ENCODE data around the gene CKAP5.
"Not testable (repeated sequence)": the region's sequence is repeated elsewhere in the genome, so short reads cannot be mapped to it uniquely, and the experiment has no call there.

CKAP5 gene

GRCh38 chr11:46855167-46855566 lies 9.1 kb upstream of the CKAP5 start:
- DNase-seq (ENCODE audit: low read depth): no peak

- no peak for DNase-seq (ENCODE audit: low read depth)
Observed at GRCh38 chr11:46850829-46851380, 4.8 kb upstream of the CKAP5 start.

DNA sequence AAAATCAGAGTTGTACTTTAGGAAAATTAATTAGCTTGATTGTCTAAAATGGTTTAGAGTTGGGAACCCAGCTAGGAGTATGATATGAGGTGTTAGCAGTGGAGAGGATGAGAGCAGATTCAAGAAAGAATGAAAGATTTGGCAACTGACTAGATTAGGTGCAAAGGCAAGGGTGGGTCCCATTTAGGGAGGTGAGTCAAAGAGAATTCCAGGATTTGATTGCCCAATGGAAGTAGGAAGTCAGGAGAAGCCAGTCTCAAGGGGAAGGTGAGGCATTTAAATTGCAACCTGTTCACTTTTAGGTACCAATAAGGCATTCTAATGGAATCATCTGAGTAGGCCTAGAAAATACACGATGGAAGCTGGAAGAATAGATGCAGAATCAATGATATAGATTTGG lies 3.6 kb upstream of the CKAP5 start:
- no peak for DNase-seq (ENCODE audit: low read depth)

GRCh38 chr11:46846510-46846830 lies 390 bp upstream of the CKAP5 start:
- no peak for DNase-seq (ENCODE audit: low read depth)

GRCh38 chr11:46845440-46845739 lies 690 bp downstream of the CKAP5 start:
- no peak for DNase-seq (ENCODE audit: low read depth)

- no peak for DNase-seq (ENCODE audit: low read depth)
Observed at GRCh38 chr11:46840116-46840515, 6.0 kb downstream of the CKAP5 start.

DNA sequence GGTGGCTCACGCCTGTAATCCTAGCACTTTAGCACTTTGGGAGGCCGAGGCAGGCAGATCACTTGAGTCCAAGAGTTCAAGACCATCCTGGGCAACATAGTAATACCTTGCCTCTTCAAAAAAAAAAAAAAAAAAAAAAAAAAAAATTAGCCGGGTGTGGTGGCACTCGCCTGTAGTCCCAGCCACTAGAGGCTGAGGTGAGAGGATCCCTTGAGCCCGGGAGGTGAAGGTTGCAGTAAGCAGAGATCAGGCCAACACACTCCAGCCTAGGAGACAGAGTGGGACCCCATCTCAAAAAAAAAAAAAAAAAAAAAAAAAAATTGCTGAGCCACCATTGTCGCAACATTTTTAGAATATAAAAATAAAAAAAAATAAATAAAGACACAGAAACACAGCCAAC lies 7.6 kb downstream of the CKAP5 start:
- DNase-seq (ENCODE audit: low read depth): no peak

DNA sequence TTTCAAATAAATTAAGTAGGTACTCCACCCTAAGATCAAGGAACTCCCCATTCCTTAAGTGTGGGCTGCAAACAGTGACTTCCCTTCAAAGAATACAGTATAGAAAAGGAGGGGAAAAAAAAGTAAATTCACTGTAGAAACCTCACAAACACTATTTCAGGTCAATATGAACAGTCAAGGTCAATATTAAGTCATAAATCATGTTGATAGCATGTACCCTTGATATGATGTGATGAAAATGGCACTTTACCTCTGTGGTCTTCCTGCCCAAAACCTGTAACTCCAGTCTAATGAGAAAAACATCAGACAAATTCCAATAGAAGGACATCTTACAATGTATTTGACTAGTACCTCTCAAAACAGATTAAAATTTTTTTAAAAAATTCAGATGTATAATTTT lies 8.2 kb downstream of the CKAP5 start:
- no peak for DNase-seq (ENCODE audit: low read depth)

- DNase-seq (ENCODE audit: low read depth): no peak
Observed at GRCh38 chr11:46836870-46837269, 9.2 kb downstream of the CKAP5 start.

GRCh38 chr11:46836431-46836830 lies 9.6 kb downstream of the CKAP5 start:
- no peak for DNase-seq (ENCODE audit: low read depth)

DNA sequence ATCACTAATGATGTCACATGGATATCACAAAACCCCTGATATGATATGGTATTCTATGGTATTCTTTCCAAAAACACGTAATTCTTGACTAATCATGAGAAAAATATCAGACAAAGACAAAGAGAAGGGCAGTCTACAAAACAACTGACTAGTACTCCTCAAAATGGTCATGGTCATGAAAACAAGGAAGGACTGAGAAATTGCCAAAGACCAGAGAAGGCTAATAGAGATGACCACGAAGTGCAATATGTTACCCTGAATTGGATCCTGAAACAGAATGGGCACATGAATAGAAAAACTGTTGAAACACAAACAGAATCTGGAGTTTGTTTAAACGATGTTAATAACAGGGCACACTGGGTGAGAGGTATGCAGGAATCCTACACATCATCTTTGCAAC lies 10.2 kb downstream of the CKAP5 start:
- no peak for DNase-seq (ENCODE audit: low read depth)

- DNase-seq (ENCODE audit: low read depth): no peak
Observed at GRCh38 chr11:46834821-46835220, 11.3 kb downstream of the CKAP5 start.

- DNase-seq (ENCODE audit: low read depth): no peak
Observed at GRCh38 chr11:46832511-46833214, 13.4 kb downstream of the CKAP5 start.

DNA sequence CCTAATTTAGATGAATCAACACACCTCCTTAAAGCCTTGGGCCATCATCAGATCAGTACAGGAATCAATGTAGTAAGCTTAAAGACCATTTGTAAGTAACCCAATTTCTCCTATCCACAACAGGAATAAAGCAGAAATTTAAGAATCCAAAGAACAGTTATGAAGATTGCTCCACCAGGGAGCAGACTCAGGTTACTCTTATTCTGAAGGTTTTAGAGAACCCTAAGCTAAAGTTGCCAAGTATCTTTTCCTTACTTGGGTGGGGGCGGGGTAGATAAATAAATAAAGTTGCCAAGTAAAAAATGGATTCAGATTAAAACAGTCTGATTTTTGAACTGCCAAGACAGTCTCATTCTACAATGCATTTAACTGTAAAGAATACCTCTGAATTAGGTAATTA lies 18.1 kb downstream of the CKAP5 start:
- no peak for DNase-seq (ENCODE audit: low read depth)

DNA sequence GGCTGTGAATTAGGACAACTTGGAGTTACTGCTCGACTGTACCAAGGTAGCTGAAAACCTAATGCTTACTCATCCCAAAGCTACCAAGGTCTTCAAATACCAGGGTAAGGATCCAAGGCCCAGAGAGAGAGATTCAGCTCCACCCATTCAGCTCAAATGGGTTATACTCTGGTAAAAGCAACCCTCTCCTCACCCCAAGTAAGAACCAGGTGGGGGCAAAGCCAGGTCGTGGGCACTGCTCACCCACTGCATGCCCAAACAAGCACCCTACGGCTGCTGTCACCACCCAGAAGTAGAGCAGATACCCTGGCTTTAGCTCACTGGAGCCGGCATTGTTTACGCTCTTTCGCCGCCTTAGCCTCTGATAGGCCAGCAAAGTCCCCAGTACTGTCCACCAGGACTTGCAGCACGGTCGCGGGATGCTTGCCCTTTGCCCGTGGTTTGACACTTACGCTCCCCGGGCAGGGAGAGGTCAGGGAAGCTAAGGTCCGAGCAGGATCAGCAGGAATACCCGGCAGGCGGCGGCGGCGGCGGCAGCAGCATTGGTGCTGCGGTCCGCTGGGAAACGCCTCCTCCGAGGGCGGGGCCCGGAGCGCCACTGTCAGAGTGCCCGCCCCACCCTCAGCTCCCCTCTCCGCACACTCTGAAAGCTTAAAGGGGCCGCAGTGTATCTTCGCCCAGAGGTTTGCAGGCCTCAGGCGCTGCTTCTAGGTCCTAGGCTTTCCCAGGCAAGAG lies 19.6 kb downstream of the CKAP5 start:
- peak; percentile 65 for DNase-seq (ENCODE audit: low read depth)

DNA sequence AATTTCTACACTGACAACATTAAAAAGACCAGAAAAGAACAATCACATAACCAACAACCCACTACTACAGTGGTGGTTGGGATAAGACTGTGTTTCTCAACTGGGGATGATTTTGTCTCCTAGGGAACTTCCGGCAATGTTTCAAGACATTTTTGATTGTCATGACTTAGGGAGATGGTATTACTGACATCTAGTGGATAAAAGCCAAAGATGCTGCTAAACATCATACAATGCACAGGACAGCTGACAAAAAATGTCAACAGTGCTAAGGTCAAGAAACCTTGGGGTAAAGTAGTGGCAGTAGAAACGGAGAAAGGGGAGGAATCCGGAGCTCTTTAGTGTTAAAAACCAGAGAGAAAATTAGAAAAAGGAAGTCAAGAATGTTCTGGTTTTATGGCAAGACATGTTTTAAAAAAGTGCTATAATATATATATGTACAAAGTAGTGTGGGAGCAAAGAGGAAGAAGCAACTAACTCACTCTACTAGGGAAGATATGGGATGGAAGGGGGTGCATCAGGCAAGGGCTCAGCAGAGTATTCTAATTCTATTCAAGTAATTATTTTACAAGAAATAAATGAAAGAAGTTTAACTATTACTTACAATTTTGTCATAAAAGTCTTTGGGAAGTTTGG lies 37.2 kb downstream of the CKAP5 start:
- peak; percentile 27 for DNase-seq (ENCODE audit: low read depth)

GRCh38 chr11:46801694-46802470 lies 44.2 kb downstream of the CKAP5 start:
- no peak for DNase-seq (ENCODE audit: low read depth)

- peak; percentile 2 for DNase-seq (ENCODE audit: low read depth)
Observed at GRCh38 chr11:46800177-46800576, 45.9 kb downstream of the CKAP5 start.

GRCh38 chr11:46799725-46800124 lies 46.4 kb downstream of the CKAP5 start:
- not testable (repeated sequence) for DNase-seq (ENCODE audit: low read depth)

GRCh38 chr11:46778416-46778815 lies 67.7 kb downstream of the CKAP5 start:
- DNase-seq (ENCODE audit: low read depth): no peak

- DNase-seq (ENCODE audit: low read depth): no peak
Observed at GRCh38 chr11:46776878-46777277, 69.2 kb downstream of the CKAP5 start.

- DNase-seq (ENCODE audit: low read depth): no peak
Observed at GRCh38 chr11:46769636-46770221, 76.4 kb downstream of the CKAP5 start.
